Measurements from ENCODE around the gene CUX1. TPM values are rescaled to one million over a fixed set of nuclear protein-coding genes. Genes with fewer than 3 reads are reported as not detected.

The CUX1 gene
- total RNA-seq, 4 donors from 2014 or later: 56.9 to 124 (median 93.2) TPM

- no peak overlapping the region for H3K27ac ChIP-seq
- 91 to 100% methylated on average over 4 to 17 of the region's 17 CpGs for WGBS, 2 donors (ENCODE audit: low coverage in 1 of 2)
- TF ChIP-seq POLR2A (IDR thresholded peaks at IDR 0.05) (no peak), EP300 (IDR thresholded peaks at IDR 0.05; ENCODE audit: low read depth) (no peak), POLR2AphosphoS5 (IDR thresholded peaks at IDR 0.05) (no peak), CTCF (IDR thresholded peaks at IDR 0.05) (no peak)
- H3K4me1 ChIP-seq: peaks cover 0 to 14% (median 4%) of the 10 kb centered on the region in 4 donors
- no peaks in the 10 kb centered on the region for H3K36me3 ChIP-seq
- intact Hi-C loops (cut with DNase I; ENCODE audit: low total_unique reads): no loop called here
- no peak overlapping the region for H3K4me3 ChIP-seq
- DNase-seq: no peak
- H3K27me3 ChIP-seq: no peaks in the 10 kb centered on the region
- no peaks in the 10 kb centered on the region for H3K9me3 ChIP-seq
- in situ Hi-C loops (cut with MboI; ENCODE audit: low pct_ligation_motif_present in 1 of 4, low pct_unique_long_range_greater_than_20kb in 1 of 4, low sequenced_read_pairs in 3 of 4): no loop called here
Measured at GRCh38 chr7:101905203-101905865, 87.9 kb downstream of the CUX1 start.

- Histone ChIP-seq H3K4me1 (peaks cover 5 to 8% (median 6%) of the 10 kb centered on the region in 4 donors), H3K27me3 (no peaks in the 10 kb centered on the region), H3K36me3 (no peaks in the 10 kb centered on the region), H3K27ac (no peak overlapping the region), H3K9me3 (no peaks in the 10 kb centered on the region), H3K4me3 (no peak overlapping the region)
- DNase-seq: no peak
- in situ Hi-C loops (cut with MboI; ENCODE audit: low pct_ligation_motif_present in 1 of 4, low pct_unique_long_range_greater_than_20kb in 1 of 4, low sequenced_read_pairs in 3 of 4): no loop called here
- intact Hi-C loops (cut with DNase I; ENCODE audit: low total_unique reads): no loop called here
- 60 to 95% methylated on average over 1 to 18 of the region's 18 CpGs for WGBS, 2 donors (ENCODE audit: low coverage in 1 of 2)
- TF ChIP-seq EP300 (IDR thresholded peaks at IDR 0.05; ENCODE audit: low read depth) (no peak), POLR2AphosphoS5 (IDR thresholded peaks at IDR 0.05) (no peak), POLR2A (IDR thresholded peaks at IDR 0.05) (no peak), CTCF (IDR thresholded peaks at IDR 0.05) (no peak)
Measured at GRCh38 chr7:101906291-101907240, 89.1 kb downstream of the CUX1 start.

GRCh38 chr7:101910991-101911799 is 93.8 kb downstream of the CUX1 start:
- H3K27me3 ChIP-seq: no peaks in the 10 kb centered on the region
- H3K27ac ChIP-seq: peak overlapping the region; percentile 66 to 90 (median 76)
- no peak overlapping the region for H3K4me3 ChIP-seq
- WGBS, 2 donors (ENCODE audit: low coverage in 1 of 2): 91% methylated on average over 17 of the region's 17 CpGs; no CpG with 5 or more reads in 1 of the 2 donors
- H3K4me1 ChIP-seq: peaks cover 10 to 24% (median 22%) of the 10 kb centered on the region in 4 donors
- in situ Hi-C loops (cut with MboI; ENCODE audit: low pct_ligation_motif_present in 1 of 4, low pct_unique_long_range_greater_than_20kb in 1 of 4, low sequenced_read_pairs in 3 of 4) (no loop called here), intact Hi-C loops (cut with DNase I; ENCODE audit: low total_unique reads) (loop anchor here (5.0 kb wide), 1 partner anchor 36 kb away; no protein-coding TSS in a partner anchor)
- TF ChIP-seq CTCF (IDR thresholded peaks at IDR 0.05) (no peak), EP300 (IDR thresholded peaks at IDR 0.05; ENCODE audit: low read depth) (no peak), POLR2A (IDR thresholded peaks at IDR 0.05) (no peak), POLR2AphosphoS5 (IDR thresholded peaks at IDR 0.05) (no peak)
- H3K36me3 ChIP-seq: no peaks in the 10 kb centered on the region
- no peak for DNase-seq
- H3K9me3 ChIP-seq: no peaks in the 10 kb centered on the region
